Right lobe of liver (tissue), 6 donors: ENCODE measurements around the gene LRRC2. TPM values are rescaled to one million over a fixed set of nuclear protein-coding genes. Genes with fewer than 3 reads are reported as not detected.

Source experiments
- ATAC-seq, 4 donors: fragments of 200-7000 bp; cut with Tn5 transposase; one replicate each; pipeline ENCODE4 v1.9.1; 2020; ENCODE audit warnings: mild to moderate bottlenecking in 4 of 4, moderate library complexity in 4 of 4
- DNase-seq, 3 donors: peaks; one replicate each; pipeline ENCODE4 v3.0.0-alpha.2; 2020
- H3K27ac ChIP-seq, 3 donors: fragments of 200-600 bp; one replicate each; pipeline ENCODE4 v1.8.0; 2022
- H3K27me3 ChIP-seq, 2 donors: fragments of 200-600 bp; one replicate each; pipeline ENCODE4 v1.8.0; 2022
- H3K36me3 ChIP-seq, 4 donors: fragments of 200-600 bp; sonication (generic) in 1 of 4; one replicate each; pipeline versions ENCODE4 v1.5.1 to v1.8.0; 2017 to 2022; ENCODE audit warnings: control low read depth in 1 of 4
- H3K4me1 ChIP-seq, 4 donors: fragments of 200-600 bp; sonication (generic) in 1 of 4; one replicate each; pipeline versions ENCODE4 v1.5.1 to v1.8.0; 2017 to 2022; ENCODE audit warnings: control low read depth in 1 of 4
- H3K4me3 ChIP-seq, 3 donors: fragments of 200-600 bp; one replicate each; pipeline ENCODE4 v1.8.0; 2022
- H3K9me3 ChIP-seq, 4 donors: fragments of 200-600 bp; sonication (generic) in 1 of 4; one replicate each; pipeline versions ENCODE4 v1.5.1 to v1.8.0; 2017 to 2022; ENCODE audit warnings: control low read depth in 1 of 4
- POLR2A ChIP-seq: fragments of 450-650 bp; IDR thresholded peaks from one replicate; pipeline ENCODE4 v1.6.1; 2017; ENCODE audit warnings: antibody characterized with exemption, mild to moderate bottlenecking
- WGBS: methylation state at CpG from one replicate; pipeline ENCODE4 v1.1.6; 2018; ENCODE audit warnings: low coverage, low lambda C conversion rate; ENCODE audit not compliant: insufficient coverage; ENCODE audit errors: missing lambda C conversion rate; 5-methylcytosine and 5-hydroxymethylcytosine counted together
- intact Hi-C, 2 donors: fragments of 100-400 bp; cut with DNase I; formaldehyde crosslinking; loops; one replicate each; pipeline versions ENCODE4 v1.11.2 to v1.14.1; 2022
- total RNA-seq, 6 experiments: library from RNA; depleted of rRNA in 2 of 6; stranded (reverse); fragments of >200 nt in 2 of 6; fragmentation: NEBNext Ultra II Directional in 3 of 6; extraction: Animal tissue kit (Norgen Biotek cat#: 25700) in 3 of 6; gene quantifications; one replicate each; pipeline versions ENCODE4 v1.1.0 to v1.2.4, GENCODE V29; 2016 to 2023
- TF ChIP-seq, protein P1 (sequence below), 4 donors: fragments of 200-600 bp in 3 of 4; fragments of 450-650 bp in 1 of 4; IDR thresholded peaks; one replicate each; pipeline versions ENCODE4 v1.5.1 to v1.8.0; 2016 to 2022; ENCODE audit warnings: antibody characterized with exemption in 4 of 4, mild to moderate bottlenecking in 2 of 4
- donor health status: DM: no; HTN: yes; CAD: no.
- donor health status: DM: no; HTN: no; CAD: no.
- donor health status: DM: no; HTN: no; CAD: no.
- donor health status: DM: no; HTN: yes; CAD: no.
- donor health status: DM: no; HTN: yes; CAD: no.

Gene LRRC2
- total RNA-seq, 6 experiments from 2014 or later, result 4.3 to 8.9 (median 6.1) TPM

DNA sequence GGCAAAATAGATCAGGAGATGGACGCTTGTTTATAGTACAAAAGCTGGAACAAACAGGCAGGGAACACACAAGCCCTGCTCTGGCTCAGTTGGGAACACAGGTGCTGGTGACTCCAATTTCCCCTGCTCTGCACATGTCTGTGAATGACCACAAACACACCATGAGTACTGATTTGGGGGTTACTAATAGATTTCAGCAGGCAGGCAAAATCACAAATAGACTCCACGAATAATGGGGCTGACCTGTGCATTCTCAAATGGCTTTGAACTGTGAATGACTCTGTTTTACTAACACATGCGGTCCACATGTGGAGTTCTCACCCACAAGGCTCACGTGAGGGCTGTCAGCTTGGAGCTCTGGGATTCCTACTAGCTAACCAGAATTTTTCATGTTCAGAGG, 64.4 kb downstream of the LRRC2 start:
- H3K4me3 ChIP-seq, result peak overlapping the region in 2 of 3 donors; percentile 70 to 79
- no peaks in the 10 kb centered on the region for H3K9me3 ChIP-seq
- H3K36me3 ChIP-seq, result no peaks in the 10 kb centered on the region
- peak overlapping the region in 2 of 3 donors; percentile 39 to 62 for H3K27ac ChIP-seq
- ATAC-seq (peak in 1 of 4 donors; percentile 6), DNase-seq (no peak)
- H3K4me1 ChIP-seq, result peaks cover 0 to 40% (median 11%) of the 10 kb centered on the region in 4 donors
- TF ChIP-seq, protein P1, sequence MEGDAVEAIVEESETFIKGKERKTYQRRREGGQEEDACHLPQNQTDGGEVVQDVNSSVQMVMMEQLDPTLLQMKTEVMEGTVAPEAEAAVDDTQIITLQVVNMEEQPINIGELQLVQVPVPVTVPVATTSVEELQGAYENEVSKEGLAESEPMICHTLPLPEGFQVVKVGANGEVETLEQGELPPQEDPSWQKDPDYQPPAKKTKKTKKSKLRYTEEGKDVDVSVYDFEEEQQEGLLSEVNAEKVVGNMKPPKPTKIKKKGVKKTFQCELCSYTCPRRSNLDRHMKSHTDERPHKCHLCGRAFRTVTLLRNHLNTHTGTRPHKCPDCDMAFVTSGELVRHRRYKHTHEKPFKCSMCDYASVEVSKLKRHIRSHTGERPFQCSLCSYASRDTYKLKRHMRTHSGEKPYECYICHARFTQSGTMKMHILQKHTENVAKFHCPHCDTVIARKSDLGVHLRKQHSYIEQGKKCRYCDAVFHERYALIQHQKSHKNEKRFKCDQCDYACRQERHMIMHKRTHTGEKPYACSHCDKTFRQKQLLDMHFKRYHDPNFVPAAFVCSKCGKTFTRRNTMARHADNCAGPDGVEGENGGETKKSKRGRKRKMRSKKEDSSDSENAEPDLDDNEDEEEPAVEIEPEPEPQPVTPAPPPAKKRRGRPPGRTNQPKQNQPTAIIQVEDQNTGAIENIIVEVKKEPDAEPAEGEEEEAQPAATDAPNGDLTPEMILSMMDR (IDR thresholded peaks at IDR 0.05), result no peak
- TF ChIP-seq POLR2A, result no peak
- intact Hi-C loops, result no loop called here
- WGBS, result 27% methylated on average over 4 of the region's 4 CpGs
- no peaks in the 10 kb centered on the region for H3K27me3 ChIP-seq

DNA sequence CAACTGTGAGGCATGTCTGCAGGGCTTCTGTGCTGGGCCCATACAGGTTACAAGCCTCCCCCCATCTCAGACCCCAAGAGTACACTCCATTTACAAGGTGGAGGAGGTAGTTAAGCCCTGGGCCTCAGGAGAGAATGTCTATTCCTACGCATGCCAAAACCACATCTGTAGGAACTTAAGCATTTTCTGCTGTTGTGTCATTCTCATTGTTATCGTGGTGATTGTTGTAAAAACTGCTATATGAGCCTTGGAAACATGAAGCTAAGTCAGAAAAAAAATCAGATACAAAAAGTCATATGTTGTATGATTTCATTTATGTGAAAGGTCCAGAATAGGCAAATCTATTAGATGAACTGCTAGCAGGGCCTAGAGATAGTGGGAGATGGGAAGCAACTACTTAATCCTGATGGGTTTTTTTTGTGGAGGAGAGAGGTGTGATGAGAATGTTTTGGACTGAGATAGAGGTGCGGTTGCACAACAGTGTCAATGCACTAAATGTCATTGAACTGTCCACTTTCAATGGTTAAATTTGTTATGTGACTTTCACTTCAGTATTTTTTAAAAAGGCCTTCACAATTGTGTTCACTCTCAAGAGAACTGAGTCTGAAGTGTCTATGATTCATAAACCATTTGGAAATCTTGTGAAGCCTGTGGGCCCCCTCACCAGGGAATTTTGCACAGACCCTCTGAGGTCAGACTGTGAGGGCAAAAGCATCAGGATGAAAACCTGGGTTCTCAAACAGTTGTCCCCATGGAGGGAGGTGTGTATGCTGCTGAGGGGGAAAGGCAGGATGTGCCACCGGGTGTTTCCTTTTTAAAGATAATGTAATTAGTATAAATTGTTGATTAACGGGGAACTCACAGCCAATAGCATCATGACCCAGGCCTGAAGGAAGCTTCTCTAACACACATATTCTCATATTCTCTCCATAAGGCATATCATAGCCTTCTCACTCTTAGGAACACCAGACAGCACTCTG, 65.2 kb downstream of the LRRC2 start:
- TF ChIP-seq, protein P1 (IDR thresholded peaks at IDR 0.05), result no peak
- TF ChIP-seq POLR2A, result no peak
- Histone ChIP-seq H3K4me1 (peaks cover 0 to 47% (median 14%) of the 10 kb centered on the region in 4 donors), H3K9me3 (no peaks in the 10 kb centered on the region), H3K36me3 (no peaks in the 10 kb centered on the region), H3K27me3 (no peaks in the 10 kb centered on the region), H3K27ac (peak overlapping the region in 2 of 3 donors; percentile 62 to 76), H3K4me3 (peak overlapping the region in 2 of 3 donors; percentile 70 to 79)
- 20% methylated on average over 5 of the region's 5 CpGs for WGBS
- ATAC-seq, result peak; percentile 22 to 43 (median 34)
- DNase-seq, result no peak
- intact Hi-C loops, result no loop called here

DNA sequence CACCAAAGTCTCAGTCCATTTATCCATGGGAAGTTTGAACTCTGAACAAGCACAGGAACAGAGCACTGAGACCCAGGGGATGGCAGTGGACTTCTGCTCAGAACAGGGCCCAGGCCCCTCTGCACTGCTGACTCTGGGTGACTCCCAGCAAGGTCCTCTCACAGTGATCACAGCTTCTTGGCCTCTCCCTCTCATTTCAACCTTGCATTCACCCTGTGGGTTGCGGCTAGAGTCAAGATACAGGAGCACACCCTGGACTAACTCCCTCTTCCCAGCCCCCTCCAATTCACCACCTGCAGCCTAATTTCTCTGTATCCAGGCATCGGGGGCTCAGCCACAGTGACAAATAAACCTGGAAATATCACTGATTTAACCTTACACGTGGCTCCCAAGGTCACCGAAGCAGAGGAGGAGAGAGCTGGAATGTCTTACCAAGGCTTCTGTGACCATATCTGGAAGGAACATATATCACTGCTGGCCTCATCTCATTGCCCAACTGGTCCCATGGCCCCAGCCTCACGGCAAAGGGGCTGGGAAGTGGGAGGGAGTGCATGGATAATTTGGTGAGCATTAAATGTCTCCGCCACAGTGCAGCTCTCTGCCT, 67.1 kb downstream of the LRRC2 start:
- Histone ChIP-seq H3K27ac (peak overlapping the region; percentile 37 to 76 (median 60)), H3K4me3 (peak overlapping the region; percentile 46 to 79 (median 70)), H3K27me3 (no peaks in the 10 kb centered on the region), H3K36me3 (no peaks in the 10 kb centered on the region), H3K4me1 (peaks cover 0 to 52% (median 17%) of the 10 kb centered on the region in 4 donors), H3K9me3 (no peaks in the 10 kb centered on the region)
- 25% methylated on average over 6 of the region's 6 CpGs for WGBS
- intact Hi-C loops, result no loop called here
- DNase-seq, result no peak
- ATAC-seq, result peak in 2 of 4 donors; percentile 2 to 8
- no peak for TF ChIP-seq POLR2A
- TF ChIP-seq, protein P1 (IDR thresholded peaks at IDR 0.05), result no peak

DNA sequence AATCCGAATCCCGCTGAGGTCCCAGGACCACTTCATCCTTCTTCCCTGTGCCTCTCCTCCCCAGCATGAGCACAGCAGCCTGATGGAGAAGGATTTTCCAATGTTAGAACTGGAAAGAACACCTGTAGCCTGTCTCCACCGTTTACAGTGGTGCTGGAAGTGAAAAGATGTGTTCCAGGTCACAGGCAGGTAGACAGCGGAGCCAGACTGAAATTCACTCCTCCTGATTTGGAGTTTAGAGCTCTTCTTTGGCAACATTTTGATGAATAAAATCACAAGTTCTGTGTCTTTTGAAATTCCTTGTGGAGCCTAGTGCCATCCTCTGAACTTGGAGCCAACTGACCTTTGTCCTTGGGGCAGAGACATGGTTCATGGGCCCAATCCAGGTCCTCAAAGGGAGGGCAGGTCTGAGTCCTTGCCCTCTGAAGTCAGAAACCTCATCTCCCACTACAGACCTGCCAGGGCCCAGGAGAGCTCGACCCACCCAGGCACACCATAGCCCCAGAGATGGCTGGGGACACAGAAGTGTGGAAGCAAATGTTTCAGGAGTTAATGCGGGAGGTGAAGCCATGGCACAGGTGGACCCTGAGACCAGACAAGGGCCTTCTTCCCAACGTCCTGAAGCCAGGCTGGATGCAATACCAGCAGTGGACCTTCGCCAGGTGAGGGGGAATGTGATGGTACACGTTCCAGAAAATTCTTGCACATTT, 68.4 kb downstream of the LRRC2 start, which contains the start of gene RTP3:
Gene RTP3 (plus strand): TSS at position 421 of the 710 bp plus-strand sequence. CDS start 87 bp downstream, at position 508.
- ATAC-seq, result peak; percentile 50 to 83 (median 62)
- DNase-seq, result peak; percentile 46 to 87 (median 76)
- Histone ChIP-seq H3K27ac (peak within 1 kb of the TSS; percentile 37 to 76 (median 60)), H3K4me3 (peak within 1 kb of the TSS; percentile 46 to 79 (median 70)), H3K9me3 (no peaks in the 10 kb centered on the region), H3K36me3 (no peaks in the 10 kb centered on the region), H3K27me3 (no peaks in the 10 kb centered on the region), H3K4me1 (peaks cover 0 to 49% (median 17%) of the 10 kb centered on the region in 4 donors)
- intact Hi-C loops, result no loop called here
- TF ChIP-seq POLR2A, result no peak
- TF ChIP-seq, protein P1 (IDR thresholded peaks at IDR 0.05), result no peak
- 25% methylated on average over 6 of the region's 9 CpGs for WGBS
